SK-N-DZ (cell line): ENCODE results near the gene TMEM170B.
A peak's percentile ranks its signal among the peaks of the same experiment; 100 is the strongest.

Source experiments
- DNase-seq: peaks from one replicate; pipeline ENCODE4 v3.0.0-alpha.2; 2015; ENCODE audit warnings: low spot score
- small RNA-seq, 2 experiments: library from RNA; depleted of rRNA; stranded (forward); fragments of <200 nt; gene quantifications; one replicate each; pipeline ENCODE3, GENCODE V24; 2014

The TMEM170B gene

DNA sequence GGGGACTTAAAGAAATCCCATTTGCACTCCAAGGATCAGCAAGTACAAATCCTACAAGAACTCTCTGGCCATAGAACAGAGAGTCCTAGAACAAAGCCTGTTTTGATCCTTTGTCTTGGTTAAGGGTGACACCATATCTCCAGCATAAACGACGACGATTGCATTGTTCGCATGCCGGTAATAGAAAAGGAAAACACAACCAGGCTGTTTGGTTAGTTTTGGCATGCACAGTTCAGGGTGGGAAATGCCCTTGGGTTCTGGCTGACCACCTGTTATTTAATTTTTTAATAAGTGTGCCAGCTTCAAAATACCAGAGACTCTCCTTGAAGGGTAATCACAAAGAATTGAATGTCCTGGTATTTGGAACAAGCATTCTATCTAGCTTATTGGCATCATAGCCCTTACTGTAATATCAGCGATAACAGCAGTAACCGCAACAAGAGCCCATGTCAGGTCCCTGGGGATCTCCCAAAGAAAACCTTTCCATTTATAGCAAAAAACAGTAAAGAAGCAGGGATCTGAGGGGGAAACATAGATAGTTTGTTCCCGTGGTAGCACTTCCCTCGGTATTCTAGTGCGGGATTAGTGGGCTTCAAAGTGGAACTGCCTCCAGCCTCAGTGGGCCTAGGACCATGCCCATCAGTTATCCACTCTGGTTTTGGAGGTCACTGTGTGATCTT is 77.1 kb downstream of the TMEM170B start:
- DNase-seq: no peak

DNA sequence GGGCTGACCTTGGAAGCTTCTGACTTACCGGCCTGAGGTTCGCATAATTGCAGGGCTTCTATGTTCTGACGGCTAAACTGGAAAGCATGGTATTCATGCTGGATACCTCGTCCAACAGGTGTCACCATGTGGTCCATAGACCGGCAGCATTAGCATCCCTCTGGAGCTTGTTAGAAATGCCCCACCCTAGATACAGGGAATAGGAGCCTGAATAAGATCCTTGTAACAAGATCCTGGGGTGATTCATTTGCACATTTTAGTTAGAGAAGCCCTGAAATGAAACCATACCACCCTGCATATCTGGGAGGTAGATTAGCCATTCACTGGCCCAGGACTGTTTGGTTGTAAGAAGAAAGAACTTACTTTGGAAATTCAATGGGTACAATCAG is 77.7 kb downstream of the TMEM170B start:
- DNase-seq: no peak

DNA sequence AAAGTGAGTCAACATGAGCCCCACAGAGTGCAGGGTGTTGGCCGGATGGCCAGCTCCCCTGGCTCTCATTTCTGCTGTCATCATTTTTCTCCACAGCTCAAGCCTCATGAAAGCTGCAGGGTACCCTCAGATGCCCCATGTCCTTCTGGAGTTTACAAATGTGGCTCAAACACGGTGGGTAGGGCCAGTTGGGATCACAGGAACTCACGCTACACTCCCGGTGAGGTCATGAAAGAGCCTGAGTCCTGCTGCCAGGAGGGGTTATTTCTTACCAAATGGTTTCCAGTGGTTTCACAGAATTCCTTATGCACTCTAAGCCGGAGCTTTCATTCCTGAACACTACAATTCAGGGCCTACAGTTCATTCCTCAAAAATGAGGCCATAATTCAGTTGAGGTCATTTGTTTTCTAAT is 78.7 kb downstream of the TMEM170B start:
- DNase-seq: no peak

DNA sequence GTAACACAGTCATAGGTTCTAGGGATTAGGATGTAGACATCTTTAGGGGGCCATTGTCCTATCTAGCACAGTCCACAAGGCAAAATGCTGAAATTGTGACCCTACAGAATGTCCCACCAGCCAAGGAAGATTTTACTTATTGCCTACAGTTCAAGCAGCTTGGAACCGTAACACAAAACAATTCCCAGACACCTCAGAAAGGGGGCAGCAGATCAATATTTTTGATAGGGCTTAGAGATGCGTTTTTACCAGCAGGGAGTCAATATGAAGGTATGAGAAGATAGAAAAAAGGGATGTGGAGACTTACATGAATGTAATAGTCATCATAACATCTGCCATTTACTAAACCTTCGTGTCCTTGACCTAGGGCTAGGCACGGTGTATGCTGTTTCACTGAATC is 81.0 kb downstream of the TMEM170B start:
- no peak for DNase-seq

DNA sequence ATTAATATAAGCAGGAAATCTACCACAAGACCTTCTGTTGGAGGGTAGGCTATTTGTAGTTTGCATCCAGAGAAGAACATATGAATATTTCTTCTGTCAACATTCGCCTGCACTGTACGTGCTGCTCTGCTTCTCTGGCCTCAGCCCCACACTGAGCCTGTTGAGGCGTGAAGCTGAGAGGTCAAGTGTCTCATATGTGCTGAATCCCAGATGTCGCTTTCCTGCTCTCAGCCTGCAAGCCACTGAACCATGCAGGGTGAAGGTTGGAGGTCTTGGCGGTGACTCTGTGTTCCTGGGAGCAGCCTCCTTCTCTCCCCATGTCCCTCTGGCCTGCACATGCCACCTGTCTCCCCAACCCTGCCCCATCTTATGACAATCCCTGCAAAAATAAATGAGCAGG is 83.6 kb downstream of the TMEM170B start:
- no peak for DNase-seq

DNA sequence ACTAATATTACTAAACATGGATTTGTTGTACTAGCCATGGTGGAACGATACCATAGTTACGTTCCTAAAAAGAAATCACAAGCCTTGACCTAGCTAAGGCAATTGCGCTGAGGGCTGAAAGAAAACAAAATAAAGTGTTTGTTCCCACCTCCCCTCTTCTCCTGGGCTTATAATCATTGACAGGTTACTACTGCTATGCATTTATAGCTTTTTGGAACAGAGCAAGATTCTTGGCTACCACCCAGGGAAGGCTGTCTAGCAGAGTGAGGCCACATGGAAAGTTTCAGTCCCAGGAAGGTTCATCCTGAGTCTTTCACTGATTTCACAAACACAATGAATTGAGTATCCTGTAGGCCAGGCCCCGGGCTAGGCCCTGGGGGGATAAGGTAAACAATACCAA is 84.6 kb downstream of the TMEM170B start:
- no peak for DNase-seq

DNA sequence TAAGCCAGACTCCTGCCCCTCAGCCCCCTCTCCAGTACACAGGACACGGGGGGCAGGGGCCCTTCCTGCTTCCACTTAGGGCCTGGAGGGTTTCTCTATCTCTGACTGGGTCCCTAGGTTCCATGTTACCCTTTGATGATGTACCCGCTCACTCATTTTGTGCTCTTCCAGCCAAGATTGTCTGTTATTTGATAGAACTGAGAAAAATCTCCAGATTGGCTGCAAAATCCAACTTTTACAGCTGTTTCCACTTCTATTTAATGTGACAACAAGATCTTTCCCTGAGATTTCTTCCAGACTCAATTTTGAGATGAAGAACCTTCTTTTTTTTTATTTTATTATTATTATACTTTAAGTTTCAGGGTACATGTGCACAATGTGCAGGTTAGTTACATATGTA is 85.7 kb downstream of the TMEM170B start:
- DNase-seq: no peak

DNA sequence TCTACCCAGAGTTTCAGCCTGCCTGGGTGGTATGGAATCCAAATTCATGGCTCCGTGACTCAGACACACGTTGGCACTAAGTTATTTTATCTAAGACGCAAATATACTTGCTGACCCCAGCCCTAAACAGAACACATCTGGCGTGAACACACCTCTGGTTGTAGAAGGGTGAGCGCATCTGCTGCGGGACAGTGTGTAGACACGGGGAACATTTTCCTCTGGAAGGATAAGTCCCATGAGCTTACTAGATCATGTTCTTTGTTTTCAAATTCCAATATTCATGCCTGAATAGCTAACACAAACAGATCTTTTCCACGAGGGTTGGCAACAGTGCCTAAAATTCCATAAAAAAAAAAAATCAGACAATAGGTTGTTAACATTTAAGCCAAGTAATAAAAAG is 87.8 kb downstream of the TMEM170B start:
- no peak for DNase-seq

DNA sequence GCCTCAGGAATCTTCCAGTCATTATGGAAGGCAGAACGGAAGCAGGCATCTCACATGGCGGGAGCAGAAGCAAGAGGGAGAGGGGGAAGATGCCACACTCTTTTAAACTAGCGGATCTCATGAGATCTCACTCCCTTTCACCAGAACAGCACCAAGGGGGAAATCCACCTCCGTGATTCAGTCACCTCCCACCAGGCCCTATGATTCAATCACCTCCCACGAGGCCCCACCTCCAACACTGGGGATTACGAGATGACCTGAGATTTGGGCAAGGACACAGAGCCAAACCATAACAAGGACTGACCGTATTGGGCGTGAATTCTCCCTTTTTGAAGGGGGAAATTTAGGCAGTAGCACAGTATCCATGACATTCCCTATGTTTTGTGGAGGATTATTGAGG is 88.8 kb downstream of the TMEM170B start:
- DNase-seq: no peak

DNA sequence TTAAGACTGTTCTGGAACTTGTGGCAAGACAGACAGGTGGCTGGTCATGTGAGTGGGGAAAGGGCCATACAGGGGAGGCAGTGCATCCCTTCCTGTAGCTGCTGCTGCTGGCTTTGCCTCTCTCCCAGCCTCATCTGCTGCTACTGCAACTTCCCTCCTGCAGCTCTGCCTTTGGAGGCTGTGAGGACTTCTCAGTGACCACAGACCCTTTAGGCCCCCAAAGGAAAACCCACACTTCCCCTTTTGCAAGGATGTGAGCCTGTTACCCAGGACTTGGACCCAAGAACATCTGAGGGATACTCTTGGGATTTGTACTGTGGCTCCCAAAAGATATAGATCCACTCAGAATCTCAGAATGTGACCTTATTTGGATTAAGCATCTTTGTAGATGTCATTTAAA is 91.0 kb downstream of the TMEM170B start:
- no peak for DNase-seq

DNA sequence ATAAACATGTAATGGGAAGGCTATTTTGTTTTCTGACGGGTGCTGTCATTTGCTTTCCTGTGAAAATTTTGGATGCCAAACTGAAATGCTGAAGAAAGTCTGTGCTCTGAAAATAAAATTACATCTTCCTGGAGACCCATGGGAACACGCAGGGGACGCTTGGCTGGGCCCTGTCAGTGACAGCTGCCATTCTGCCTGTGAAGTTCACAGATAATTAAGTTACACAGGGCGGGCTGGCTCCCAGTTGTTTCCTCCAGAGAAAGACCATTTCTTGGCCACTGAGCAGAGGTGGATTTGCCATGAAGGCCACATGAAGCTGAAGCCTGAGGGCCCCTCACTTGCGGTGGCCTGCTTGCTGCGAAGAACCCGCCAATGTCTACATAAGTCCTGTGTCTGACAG is 93.5 kb downstream of the TMEM170B start:
- DNase-seq: peak; percentile 61

DNA sequence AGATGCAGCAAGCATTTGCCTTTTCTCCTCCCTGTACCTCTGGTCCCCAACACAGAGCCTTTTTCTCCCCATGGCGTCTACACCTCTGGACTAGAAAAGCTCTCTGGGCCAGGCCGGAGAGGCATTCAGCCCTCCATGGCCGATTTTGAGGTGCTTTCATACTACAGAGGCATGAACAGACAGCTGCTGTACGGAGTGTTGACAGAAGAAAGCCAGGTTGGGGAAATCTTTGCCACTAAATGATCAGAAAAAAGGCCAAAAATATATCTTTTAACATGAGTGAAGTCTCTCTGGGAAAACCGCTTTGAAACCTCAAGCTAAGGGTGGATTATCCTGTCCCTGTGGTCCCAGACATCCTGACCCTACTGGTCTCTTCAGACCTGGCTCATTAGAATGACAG is 94.0 kb downstream of the TMEM170B start:
- DNase-seq: no peak

DNA sequence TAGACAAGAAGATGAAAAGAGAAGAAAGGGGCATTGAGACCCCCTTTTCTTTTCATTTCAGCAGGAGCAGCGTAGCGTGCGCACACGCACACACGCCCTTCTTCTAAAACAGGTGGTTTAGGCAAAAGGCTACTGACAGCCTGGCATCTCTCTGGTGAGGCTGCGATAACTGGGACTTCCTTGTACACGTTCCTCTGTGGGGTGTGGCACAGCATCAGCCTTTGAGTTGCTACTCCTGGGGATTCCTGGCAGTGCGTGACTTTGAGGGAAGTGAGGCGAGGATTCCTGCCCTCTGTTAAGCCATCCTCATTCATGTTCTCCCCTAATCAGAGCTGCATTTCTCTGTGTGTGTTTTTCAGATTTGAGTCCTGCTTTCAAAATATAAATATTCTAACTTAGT is 94.7 kb downstream of the TMEM170B start:
- no peak for DNase-seq

DNA sequence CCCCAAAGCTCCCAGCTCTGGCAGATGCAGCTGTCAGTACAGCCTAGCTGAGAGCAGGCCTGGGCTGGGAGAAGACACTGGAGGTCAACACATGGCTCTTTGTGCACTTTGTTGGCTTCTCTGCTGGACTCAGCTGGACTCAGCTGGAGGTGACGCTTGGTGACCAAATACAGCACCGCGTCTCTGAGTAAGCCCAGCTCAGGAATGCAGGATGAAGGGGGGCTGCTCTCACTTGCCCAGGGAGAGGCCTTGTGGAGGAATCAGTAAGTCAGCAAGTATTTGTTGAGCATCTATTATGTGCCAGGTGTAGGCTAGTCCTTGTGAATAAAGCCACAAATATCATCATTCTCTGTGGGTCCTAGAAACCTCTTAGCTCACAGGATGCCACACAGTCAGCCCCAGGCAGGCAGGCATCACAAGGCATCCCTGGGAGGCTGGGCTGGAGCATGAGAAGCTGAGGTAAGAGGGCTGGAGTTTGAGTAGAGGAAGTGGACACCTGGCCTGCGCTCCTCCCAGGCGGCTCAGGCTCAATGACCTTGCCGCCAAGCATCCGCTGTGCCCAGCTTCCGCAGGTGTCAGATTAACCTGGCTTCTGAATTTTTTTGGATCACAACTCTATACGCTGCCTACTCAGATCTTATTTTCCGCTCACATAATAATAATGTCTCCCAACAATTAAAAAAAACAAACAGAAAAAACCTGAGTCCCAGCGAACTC is 95.4 kb downstream of the TMEM170B start:
- DNase-seq: no peak

Small RNA genes lying within 50 kb of the gene (small RNA-seq; reads per million reads assigned to genes)
- gene RNU1-64P: 0 reads per million in 2 experiments
